B cell (primary cell): Measurements from ENCODE around the gene LSM14A. TPM values are rescaled to one million over a fixed set of nuclear protein-coding genes. Genes with fewer than 3 reads are reported as not detected.

Experiments used
- ATAC-seq: fragments of 200-7000 bp; cut with Tn5 transposase; one replicate; pipeline ENCODE4 v1.10.0; 2021; ENCODE audit warnings: low read depth, mild to moderate bottlenecking, moderate number of reproducible peaks, moderate library complexity
- CTCF ChIA-PET: fragments of 350-600 bp; sonication (Branson Sonifier 250); formaldehyde crosslinking; loops from one replicate; lab custom pipeline; 2021; ENCODE audit warnings: antibody characterized with exemption, inconsistent platforms; lab: Charles Lee
- POLR2A ChIA-PET: fragments of 350-600 bp; sonication (Branson Sonifier 250); formaldehyde crosslinking; loops from one replicate; lab custom pipeline; 2021; ENCODE audit warnings: antibody characterized with exemption; lab: Charles Lee
- DNase-seq: peaks from one replicate; pipeline ENCODE4 v3.0.0; 2013
- H2AFZ ChIP-seq: 2 replicates; pipeline ENCODE4 v1.6.1; 2012; ENCODE audit warnings: mild to moderate bottlenecking, low read depth, low read length; ENCODE audit not compliant: insufficient read depth, poor library complexity, severe bottlenecking
- H3K27ac ChIP-seq, 2 donors: 1 replicate in 1 of 2; 2 replicates in 1 of 2; pipeline ENCODE4 v1.5.1; 2012 to 2013; ENCODE audit warnings: low read length in 2 of 2, mild to moderate bottlenecking in 2 of 2, moderate library complexity in 1 of 2
- H3K27me3 ChIP-seq, 4 experiments: fragments of 200-600 bp in 1 of 4; sonication (generic) in 1 of 4; replicated peaks in 1 of 4; 1 replicate in 2 of 4; 2 replicates in 2 of 4; pipeline versions ENCODE4 v1.6.1 to v1.7.0; 2013 to 2016; ENCODE audit warnings: low read length in 3 of 4, mild to moderate bottlenecking in 2 of 4, mixed read lengths in 1 of 4, moderate library complexity in 1 of 4; ENCODE audit not compliant: insufficient read depth in 4 of 4, control insufficient read depth in 3 of 4; ENCODE audit errors: control extremely low read depth in 1 of 4
- H3K36me3 ChIP-seq, 2 experiments: replicated peaks in 1 of 2; 1 replicate in 1 of 2; 2 replicates in 1 of 2; pipeline versions ENCODE4 v1.6.1 to v1.7.1; 2013; ENCODE audit warnings: low read length in 1 of 2; ENCODE audit not compliant: insufficient read depth in 2 of 2, control insufficient read depth in 1 of 2; ENCODE audit errors: control extremely low read depth in 1 of 2, extremely low read depth in 1 of 2
- H3K4me1 ChIP-seq, 2 donors: fragments of 200-600 bp in 1 of 2; sonication (generic) in 1 of 2; 1 replicate in 1 of 2; 2 replicates in 1 of 2; pipeline versions ENCODE4 v1.5.1 to v1.6.1; 2013 to 2017; ENCODE audit warnings: low read length in 2 of 2; ENCODE audit not compliant: control insufficient read depth in 2 of 2, insufficient read depth in 2 of 2
- H3K4me2 ChIP-seq: replicated peaks from 2 replicates; pipeline ENCODE3; 2012; ENCODE audit warnings: mild to moderate bottlenecking, low read depth, low read length; ENCODE audit not compliant: poor library complexity, severe bottlenecking
- H3K4me3 ChIP-seq, 5 experiments: fragments of 200-600 bp in 1 of 5; sonication (generic) in 1 of 5; 1 replicate in 3 of 5; 2 replicates in 2 of 5; pipeline versions ENCODE4 v1.5.1 to v1.7.0; 2011 to 2016; ENCODE audit warnings: low read length in 4 of 5, mild to moderate bottlenecking in 4 of 5, low read depth in 2 of 5, control low read depth in 1 of 5, moderate library complexity in 1 of 5; ENCODE audit not compliant: insufficient read depth in 1 of 5; ENCODE audit errors: control extremely low read depth in 1 of 5, extremely low read depth in 1 of 5
- H3K79me2 ChIP-seq: fragments of 200-600 bp; sonication (generic); one replicate; pipeline ENCODE4 v1.6.0; 2016; ENCODE audit warnings: low read length; ENCODE audit not compliant: control insufficient read depth, insufficient read depth
- H3K9ac ChIP-seq: fragments of 200-600 bp; sonication (generic); 2 replicates; pipeline ENCODE4 v1.6.1; 2017; ENCODE audit warnings: mild to moderate bottlenecking, low read length, moderate library complexity
- H3K9me3 ChIP-seq, 3 donors: one replicate each; pipeline versions ENCODE4 v1.6.1 to v1.7.1; 2013; ENCODE audit warnings: low read length in 2 of 3; ENCODE audit not compliant: control insufficient read depth in 2 of 3, insufficient read depth in 1 of 3; ENCODE audit errors: control extremely low read depth in 1 of 3
- H4K20me1 ChIP-seq: 2 replicates; pipeline ENCODE4 v1.6.0; 2012; ENCODE audit warnings: mild to moderate bottlenecking, low read length; ENCODE audit not compliant: insufficient read depth, control insufficient read depth, poor library complexity, severe bottlenecking
- H3K27ac Mint-ChIP-seq: one replicate; pipeline ENCODE4 v1.8.0; 2021; ENCODE audit warnings: mixed read lengths
- H3K27me3 Mint-ChIP-seq: one replicate; pipeline ENCODE4 v1.8.0; 2021; ENCODE audit warnings: mixed read lengths
- H3K4me1 Mint-ChIP-seq: one replicate; pipeline ENCODE4 v1.8.0; 2021; ENCODE audit warnings: mixed read lengths
- H3K4me3 Mint-ChIP-seq: one replicate; pipeline ENCODE4 v1.8.0; 2021; ENCODE audit warnings: mixed read lengths
- H3K9me3 Mint-ChIP-seq: one replicate; pipeline ENCODE4 v1.8.0; 2022; ENCODE audit warnings: mixed read lengths; ENCODE audit not compliant: insufficient read depth
- CTCF ChIP-seq: fragments of 200-600 bp; IDR thresholded peaks from one replicate; pipeline ENCODE4 v1.8.0; 2022; ENCODE audit warnings: antibody characterized with exemption, mild to moderate bottlenecking
- EZH2 ChIP-seq: IDR thresholded peaks from 2 replicates; pipeline ENCODE4 v1.6.1; 2012; ENCODE audit warnings: borderline replicate concordance, low read depth, mild to moderate bottlenecking, moderate library complexity, low read length; ENCODE audit not compliant: insufficient read depth, poor library complexity, severe bottlenecking
- WGBS: methylation state at CpG from one replicate; pipeline ENCODE4 v1.1.5; 2013; ENCODE audit warnings: missing lambda C conversion rate; ENCODE audit not compliant: insufficient coverage; 5-methylcytosine and 5-hydroxymethylcytosine counted together
- intact Hi-C: fragments of 100-400 bp; cut with micrococcal nuclease; formaldehyde crosslinking; loops from one replicate; pipeline ENCODE4 v1.10.0; 2022
- polyA plus RNA-seq: library from polyadenylated mRNA; depleted of rRNA; stranded (reverse); fragments of >200 nt; gene quantifications from 2 replicates; pipeline ENCODE4 v1.2.3, GENCODE V29; 2012
- total RNA-seq, 2 donors: library from RNA; stranded (reverse); fragments of 120-200 nt in 1 of 2; gene quantifications; 1 replicate in 1 of 2; 2 replicates in 1 of 2; pipeline versions ENCODE4 v1.2.3 to v1.2.4, GENCODE V29; 2013 to 2022

Gene LSM14A
- total and polyA plus RNA-seq, 2 donors (not counting 1 experiment from before 2014, with no cell fraction given) = 90.7 to 163 TPM

GRCh38 chr19:34257559-34257924 lies 85.2 kb downstream of the LSM14A start:
- Histone ChIP-seq H3K9ac (no peak overlapping the region), H2AFZ (no peak overlapping the region), H3K79me2 (peaks cover 84% of the 10 kb centered on the region), H3K4me2 (no peak overlapping the region), H3K4me3 (no peak overlapping the region), H4K20me1 (peaks cover 23% of the 10 kb centered on the region), H3K27ac (no peak overlapping the region), H3K9me3 (no peaks in the 10 kb centered on the region), H3K36me3 (peaks cover 2 to 3% of the 10 kb centered on the region in 2 experiments), H3K27me3 (no peaks in the 10 kb centered on the region), H3K4me1 (peaks cover 18 to 28% of the 10 kb centered on the region in 2 donors)
- Mint-ChIP-seq H3K27me3 (no peaks in the 10 kb centered on the region), H3K9me3 (peaks cover 3% of the 10 kb centered on the region), H3K4me3 (no peak overlapping the region), H3K27ac (no peak overlapping the region), H3K4me1 (peaks cover 50% of the 10 kb centered on the region)
- DNase-seq (no peak), ATAC-seq (no peak)
- ChIA-PET POLR2A (interaction anchor here (1.5 kb wide), 1 partner anchor 12 kb away, joined by 4 read pairs; no protein-coding TSS in a partner anchor), CTCF (interaction anchor here (1.2 kb wide), 1 partner anchor 12 kb away, joined by 5 read pairs; no protein-coding TSS in a partner anchor)
- intact Hi-C loops = loop anchor here (10.0 kb wide), 1 partner anchor 83 kb away; the partner anchor contains the start of gene LSM14A
- TF ChIP-seq EZH2 = no peak
- 100% methylated on average over 2 of the region's 2 CpGs for WGBS

GRCh38 chr19:34259367-34260095 lies 87.2 kb downstream of the LSM14A start:
- WGBS = 100% methylated on average over 1 of the region's 3 CpGs
- peaks cover 45% of the 10 kb centered on the region for H3K4me1 Mint-ChIP-seq
- H3K27ac Mint-ChIP-seq = peak overlapping the region; percentile 6
- Histone ChIP-seq H4K20me1 (peaks cover 23% of the 10 kb centered on the region), H3K27me3 (no peaks in the 10 kb centered on the region), H3K4me2 (no peak overlapping the region), H3K36me3 (peaks cover 2 to 3% of the 10 kb centered on the region in 2 experiments), H3K9me3 (no peaks in the 10 kb centered on the region), H3K9ac (no peak overlapping the region), H3K4me3 (no peak overlapping the region), H3K79me2 (peaks cover 92% of the 10 kb centered on the region), H3K27ac (peak overlapping the region in 1 of 2 donors; percentile 32), H2AFZ (no peak overlapping the region), H3K4me1 (peaks cover 13 to 22% of the 10 kb centered on the region in 2 donors)
- ATAC-seq = no peak
- no peaks in the 10 kb centered on the region for H3K27me3 Mint-ChIP-seq
- ChIA-PET CTCF (no interaction called here), POLR2A (no interaction called here)
- H3K4me3 Mint-ChIP-seq = no peak overlapping the region
- no peak for DNase-seq
- H3K9me3 Mint-ChIP-seq = peaks cover 3% of the 10 kb centered on the region
- intact Hi-C loops = loop anchor here (10.0 kb wide), 1 partner anchor 85 kb away; the partner anchor contains the start of gene LSM14A
- TF ChIP-seq EZH2 = no peak
- no peak for TF ChIP-seq CTCF
